EL (cell line): ENCODE measurements around the gene RING1.

Source experiments
- DNase-seq: peaks from one replicate; pipeline ENCODE4 v3.0.0-alpha.2; 2016

RING1 gene

GRCh38 chr6:33172688-33173534 is 35.4 kb upstream of the RING1 start:
- peak; percentile 63 for DNase-seq

DNA sequence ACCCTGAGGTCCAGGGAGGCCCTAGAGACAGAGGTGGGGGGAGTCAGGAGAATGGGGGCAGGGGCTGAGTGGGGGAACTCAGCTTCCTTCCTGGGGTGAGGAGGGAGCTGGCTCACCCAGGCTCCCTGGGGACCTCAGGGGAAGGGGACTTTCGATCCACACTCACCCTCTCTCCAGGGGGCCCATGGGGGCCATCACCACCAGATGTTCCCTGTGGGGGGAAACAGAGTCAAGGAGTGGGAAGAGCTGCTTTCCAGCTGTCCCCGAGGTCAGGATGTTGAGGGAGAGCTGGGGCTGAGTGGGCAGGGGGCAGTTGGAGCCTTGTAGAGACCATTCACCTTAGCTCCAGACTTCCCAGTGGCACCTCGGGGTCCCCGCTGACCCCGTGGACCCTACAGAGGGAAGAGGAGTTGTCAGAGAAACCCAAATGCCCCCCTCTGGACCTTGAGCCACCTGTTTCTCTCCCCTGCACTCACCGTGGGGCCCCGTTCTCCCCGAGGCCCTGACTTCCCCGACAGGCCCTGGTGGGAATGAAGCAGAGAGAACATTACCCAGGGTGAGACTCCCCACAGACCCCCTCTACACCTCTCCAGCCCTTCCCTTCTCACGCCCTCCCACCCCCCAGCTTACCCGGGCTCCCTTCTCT is 34.6 kb upstream of the RING1 start:
- DNase-seq: no peak

DNA sequence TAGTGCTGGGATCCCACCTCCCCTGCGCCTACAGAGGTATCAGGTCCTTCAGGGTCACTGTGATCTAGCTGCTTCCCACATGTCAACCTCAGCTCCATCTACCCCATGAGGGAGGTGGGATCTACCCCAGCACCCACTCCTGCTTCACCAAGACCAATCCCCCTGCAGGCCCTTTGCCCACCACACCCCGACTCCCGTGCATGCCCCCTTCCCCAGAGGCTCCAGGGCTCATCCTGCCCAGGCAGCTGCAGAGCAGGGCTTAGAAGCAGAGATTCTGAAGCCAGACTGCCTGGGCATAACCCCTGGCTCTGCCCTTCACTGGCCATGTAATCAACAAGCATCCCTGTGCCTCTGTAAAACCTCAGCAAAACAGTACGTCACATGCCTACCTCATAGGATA is 33.5 kb upstream of the RING1 start:
- DNase-seq: no peak

GRCh38 chr6:33175436-33176069 is 32.7 kb upstream of the RING1 start:
- no peak for DNase-seq

DNA sequence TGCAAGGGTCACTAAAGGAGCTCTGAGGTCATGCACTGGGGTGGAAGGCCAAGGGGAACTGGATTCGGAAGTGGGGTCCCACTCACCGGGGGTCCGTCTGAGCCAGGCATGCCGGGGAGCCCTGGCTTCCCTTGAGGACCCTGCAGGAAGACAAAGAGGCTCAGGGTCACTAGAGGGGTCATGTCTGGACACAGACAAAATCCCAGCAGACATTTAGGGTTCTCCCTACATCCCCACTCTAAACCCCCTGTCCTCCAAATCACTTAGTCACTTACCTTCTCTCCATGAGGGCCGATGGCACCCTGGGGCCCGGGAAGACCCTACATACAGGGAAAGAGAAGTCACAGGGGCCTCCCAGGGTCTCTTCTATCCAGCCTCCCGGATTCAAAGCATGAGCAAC is 31.4 kb upstream of the RING1 start:
- no peak for DNase-seq

DNA sequence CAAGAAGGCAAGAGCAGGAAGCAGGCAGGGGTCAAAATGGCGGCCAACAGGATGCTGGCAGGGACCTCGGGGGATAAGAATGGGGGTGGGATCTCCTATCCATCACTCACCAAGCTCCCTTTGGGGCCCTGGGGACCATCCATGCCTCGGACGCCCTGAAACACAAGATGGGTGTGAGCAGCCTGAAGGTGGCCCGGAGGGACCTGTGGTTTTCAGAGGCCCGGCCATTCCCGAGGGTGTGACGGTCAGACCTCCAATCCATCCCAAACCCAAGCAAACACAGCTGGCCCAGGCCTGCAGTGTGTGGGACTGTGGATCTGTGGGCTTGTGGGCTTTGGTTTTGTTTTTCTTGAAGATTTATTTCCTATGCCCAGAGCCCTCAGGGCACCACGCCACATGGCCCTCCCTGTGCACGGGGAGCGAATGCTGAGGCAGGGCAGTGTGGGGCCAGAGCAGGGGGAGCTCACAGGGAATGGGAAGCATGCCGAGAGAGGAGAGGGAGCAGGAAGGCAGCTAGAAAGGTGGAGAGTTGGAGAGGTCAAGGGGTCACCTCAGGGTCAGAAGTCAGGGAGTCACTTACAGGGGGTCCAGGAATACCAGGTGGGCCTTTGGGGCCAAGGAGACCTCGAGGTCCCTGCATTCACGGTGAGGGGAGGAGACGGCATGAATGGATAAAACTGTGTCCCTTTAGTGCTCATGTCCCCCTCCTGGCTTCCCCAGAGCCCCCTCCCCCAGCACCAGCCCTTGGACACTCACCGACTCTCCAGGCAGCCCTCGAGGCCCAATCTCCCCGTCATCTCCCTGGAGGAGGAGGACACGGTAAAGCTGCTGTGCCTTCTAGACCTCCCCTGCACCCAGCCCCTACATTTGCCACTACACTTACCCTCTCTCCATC is 30.5 kb upstream of the RING1 start:
- DNase-seq: no peak

GRCh38 chr6:33178755-33179475 is 29.4 kb upstream of the RING1 start:
- no peak for DNase-seq

DNA sequence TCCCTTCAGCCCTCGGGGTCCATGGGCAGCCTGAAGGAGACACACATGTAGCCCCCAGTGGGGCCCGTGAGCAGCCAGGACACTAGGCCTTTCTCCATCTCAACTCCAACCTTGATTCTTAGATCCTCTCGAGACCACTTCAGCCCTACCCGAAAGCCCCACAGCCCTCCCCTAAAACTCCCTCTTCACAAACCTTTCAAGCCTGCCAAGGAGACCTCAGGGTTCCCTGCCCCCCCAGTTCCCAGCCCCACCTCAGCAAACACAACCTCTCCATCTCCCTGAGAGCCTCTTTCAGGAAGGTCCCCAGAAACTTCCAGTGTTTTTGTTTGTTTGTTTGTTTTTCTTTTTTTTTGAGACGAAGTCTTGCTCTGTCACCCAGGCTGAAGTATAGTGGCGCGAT is 27.2 kb upstream of the RING1 start:
- DNase-seq: no peak

- no peak for DNase-seq
Observed at GRCh38 chr6:33183071-33183683, 25.1 kb upstream of the RING1 start.

DNA sequence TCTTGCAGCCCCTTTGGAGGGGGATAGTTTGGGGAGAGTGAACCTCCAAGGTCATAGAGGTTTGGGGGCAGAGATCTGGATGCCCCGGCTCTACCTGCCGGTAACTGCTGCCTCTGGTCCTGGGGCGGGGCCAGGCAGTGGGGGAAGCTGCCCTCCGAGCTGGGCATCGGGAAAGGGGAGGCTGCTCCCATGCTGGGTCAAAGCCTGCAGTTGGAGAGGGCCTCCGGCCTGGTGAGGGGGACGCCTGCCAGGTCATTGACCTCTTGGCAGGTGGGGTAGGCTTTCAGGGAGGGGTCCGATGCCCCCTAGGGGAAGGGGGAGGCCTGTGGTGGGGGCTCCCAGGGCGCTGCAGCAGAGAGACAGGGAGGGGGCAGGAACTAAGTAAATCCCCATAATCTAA is 23.1 kb upstream of the RING1 start:
- DNase-seq: no peak

GRCh38 chr6:33185654-33186187 is 22.6 kb upstream of the RING1 start:
- no peak for DNase-seq

- no peak for DNase-seq
Observed at GRCh38 chr6:33187809-33188208, 20.5 kb upstream of the RING1 start.

DNA sequence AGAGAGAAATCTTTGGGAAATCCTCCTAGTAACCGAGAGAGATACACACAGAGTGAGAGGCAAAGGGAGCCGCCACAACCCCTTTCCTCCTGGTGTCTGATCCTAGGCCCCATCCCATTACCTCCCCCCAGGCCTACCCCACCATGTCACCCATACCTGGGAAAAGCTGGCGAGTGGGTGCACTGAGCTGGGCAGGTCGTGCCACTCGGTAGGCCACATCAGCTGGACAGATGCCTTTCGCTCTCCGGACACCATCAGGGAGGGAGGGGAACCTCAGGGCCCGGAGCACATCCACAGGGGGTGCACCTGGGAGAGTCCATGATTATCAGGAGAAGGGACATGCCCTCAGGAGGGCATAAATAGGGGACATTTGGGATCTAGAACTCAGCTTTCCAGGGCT is 19.1 kb upstream of the RING1 start:
- DNase-seq: no peak

- DNase-seq: no peak
Observed at GRCh38 chr6:33189625-33190448, 18.5 kb upstream of the RING1 start.

GRCh38 chr6:33190504-33191107 is 17.7 kb upstream of the RING1 start:
- DNase-seq: no peak

GRCh38 chr6:33191383-33192104 is 16.8 kb upstream of the RING1 start:
- DNase-seq: no peak

DNA sequence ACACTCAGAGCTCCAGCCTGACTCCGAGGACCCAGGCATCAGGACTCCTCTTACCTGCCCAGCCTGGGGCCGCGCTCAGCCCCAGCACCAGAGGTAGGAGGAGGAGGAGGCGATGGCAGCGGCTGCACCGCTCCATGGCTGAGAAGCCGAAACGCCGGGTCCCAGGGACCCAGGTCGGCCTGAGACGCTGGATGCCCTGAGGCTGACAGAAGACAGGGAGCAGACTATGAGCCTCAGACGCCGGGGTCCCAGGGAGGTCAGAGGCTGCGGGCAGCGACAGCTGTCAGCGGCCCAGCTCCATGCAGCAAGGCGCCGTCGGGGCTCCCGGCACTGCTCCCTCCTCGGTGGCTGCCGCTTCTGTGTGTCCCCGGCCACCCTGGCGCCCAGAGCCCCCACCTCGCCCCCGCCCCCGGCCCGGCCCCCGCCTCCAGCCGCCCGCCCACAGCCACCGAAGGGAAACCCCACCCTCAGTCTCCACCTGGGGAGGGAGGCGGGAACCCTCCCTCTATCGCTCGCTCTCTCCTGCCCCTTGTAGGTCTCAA is 16.1 kb upstream of the RING1 start, which contains the start of gene COL11A2:
Gene COL11A2 (minus strand): TSS at position 363 of the 542 bp plus-strand sequence. CDS start 227 bp downstream, at position 136.
- DNase-seq: no peak

DNA sequence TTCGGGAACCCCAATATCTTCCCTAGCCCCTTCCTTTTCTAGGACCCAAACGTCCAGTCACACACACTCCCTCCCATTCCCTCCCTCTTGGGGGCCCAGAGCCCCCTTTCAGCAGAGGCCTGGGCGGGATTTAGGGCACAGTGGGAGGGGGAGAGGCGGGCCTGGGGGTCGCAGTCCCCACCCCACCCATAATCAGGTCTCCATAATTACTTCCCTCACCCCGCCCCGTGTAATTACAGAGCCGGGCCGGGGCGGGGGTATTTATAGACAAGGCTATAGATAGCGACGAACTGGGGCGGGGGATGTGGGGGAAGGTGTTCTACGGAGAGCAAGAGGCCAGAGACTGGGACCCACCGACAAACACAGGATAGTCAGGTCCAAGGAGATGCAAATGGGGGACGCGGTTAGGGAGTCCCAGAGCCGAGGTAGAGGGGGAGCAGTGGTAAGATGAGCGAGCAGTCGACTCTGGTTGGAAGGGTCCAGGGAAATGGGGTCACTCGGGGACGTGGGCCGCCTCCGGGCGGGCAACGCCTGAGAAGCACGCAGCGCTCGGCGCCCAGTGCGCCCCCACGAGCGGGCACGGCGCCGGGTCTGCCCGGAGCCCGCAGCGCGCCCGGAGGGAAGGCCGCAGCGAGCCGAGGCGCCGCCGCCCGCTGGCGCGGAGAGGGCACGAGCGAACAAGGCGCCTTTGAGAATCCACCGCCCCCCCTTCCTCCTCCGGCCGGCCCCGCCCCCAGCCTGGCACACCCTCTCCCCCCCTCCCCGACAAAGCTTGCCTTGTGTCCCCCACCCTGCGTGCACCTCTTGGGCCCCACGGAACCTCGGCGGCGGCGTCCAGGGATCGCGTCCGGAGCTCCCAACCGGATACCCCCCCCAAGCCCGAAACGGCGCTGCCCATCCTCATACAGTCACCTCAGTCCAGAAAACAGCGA is 15.4 kb upstream of the RING1 start:
- no peak for DNase-seq
